Liver (tissue), 9 donors: ENCODE measurements around the gene ADGRF1. TPM values are rescaled to one million over a fixed set of nuclear protein-coding genes. Genes with fewer than 3 reads are reported as not detected.

Experiments used
- DNase-seq: peaks from one replicate; pipeline ENCODE4 v3.0.0-alpha.2; 2017; ENCODE audit warnings: low spot score
- H3K27ac ChIP-seq, 2 donors: one replicate each; pipeline ENCODE4 v1.7.0; 2013; ENCODE audit warnings: inconsistent platforms in 2 of 2, low read length in 2 of 2, control low read depth in 1 of 2, low read depth in 1 of 2, mild to moderate bottlenecking in 1 of 2
- H3K27me3 ChIP-seq, 4 donors: one replicate each; pipeline versions ENCODE4 v1.6.1 to v1.7.0; 2013; ENCODE audit warnings: low read length in 3 of 4, inconsistent platforms in 1 of 4, mild to moderate bottlenecking in 1 of 4, moderate library complexity in 1 of 4; ENCODE audit not compliant: control insufficient read depth in 4 of 4, insufficient read depth in 4 of 4
- H3K36me3 ChIP-seq, 4 donors: one replicate each; pipeline versions ENCODE4 v1.6.1 to v1.7.0; 2013; ENCODE audit warnings: low read length in 3 of 4, mild to moderate bottlenecking in 3 of 4, low read depth in 1 of 4, moderate library complexity in 1 of 4; ENCODE audit not compliant: control insufficient read depth in 4 of 4, insufficient read depth in 3 of 4
- H3K4me1 ChIP-seq, 4 donors: one replicate each; pipeline versions ENCODE4 v1.6.1 to v1.7.0; 2013; ENCODE audit warnings: low read length in 3 of 4, mild to moderate bottlenecking in 3 of 4, moderate library complexity in 1 of 4; ENCODE audit not compliant: control insufficient read depth in 4 of 4, insufficient read depth in 4 of 4
- H3K4me3 ChIP-seq, 3 donors: one replicate each; pipeline versions ENCODE4 v1.6.1 to v1.7.0; 2013; ENCODE audit warnings: low read length in 3 of 3, control low read depth in 1 of 3, low read depth in 1 of 3, mild to moderate bottlenecking in 1 of 3
- H3K9ac ChIP-seq, 2 donors: one replicate each; pipeline ENCODE4 v1.7.0; 2013; ENCODE audit warnings: low read length in 2 of 2, mild to moderate bottlenecking in 2 of 2, moderate library complexity in 2 of 2, control low read depth in 1 of 2, low read depth in 1 of 2
- H3K9me3 ChIP-seq, 4 donors: one replicate each; pipeline versions ENCODE4 v1.6.1 to v1.7.0; 2013; ENCODE audit warnings: low read length in 3 of 4; ENCODE audit not compliant: control insufficient read depth in 4 of 4
- FOXA1 ChIP-seq: IDR thresholded peaks from 2 replicates; pipeline ENCODE4 v1.6.1; 2016; ENCODE audit warnings: antibody characterized with exemption
- FOXA2 ChIP-seq: IDR thresholded peaks from 2 replicates; pipeline ENCODE4 v1.6.1; 2016; ENCODE audit warnings: antibody characterized with exemption
- GABPA ChIP-seq, 2 donors: IDR thresholded peaks in 1 of 2; conservative IDR thresholded peaks in 1 of 2; 2 replicates each; pipeline ENCODE4 v1.6.1; 2016; ENCODE audit warnings: antibody characterized with exemption in 2 of 2, mild to moderate bottlenecking in 1 of 2, moderate library complexity in 1 of 2
- HNF4A ChIP-seq, 2 donors: conservative IDR thresholded peaks; 2 replicates each; pipeline ENCODE4 v1.6.1; 2016; ENCODE audit warnings: antibody characterized with exemption in 2 of 2, mild to moderate bottlenecking in 2 of 2
- HNF4G ChIP-seq: IDR thresholded peaks from 2 replicates; pipeline ENCODE4 v1.6.1; 2016; ENCODE audit warnings: antibody characterized with exemption
- JUND ChIP-seq, 2 donors: IDR thresholded peaks; 2 replicates each; pipeline ENCODE4 v1.6.1; 2016; ENCODE audit warnings: antibody characterized with exemption in 2 of 2
- NR2F2 ChIP-seq: IDR thresholded peaks from 2 replicates; pipeline ENCODE4 v1.6.1; 2016; ENCODE audit warnings: antibody characterized with exemption
- RAD21 ChIP-seq, 2 donors: IDR thresholded peaks; 2 replicates each; pipeline ENCODE4 v1.6.1; 2016; ENCODE audit warnings: antibody characterized with exemption in 2 of 2, mild to moderate bottlenecking in 2 of 2
- RXRA ChIP-seq, 2 donors: IDR thresholded peaks; 2 replicates each; pipeline ENCODE4 v1.6.1; 2017 to 2018; ENCODE audit warnings: antibody characterized with exemption in 2 of 2, mild to moderate bottlenecking in 1 of 2
- SP1 ChIP-seq: IDR thresholded peaks from 2 replicates; pipeline ENCODE4 v1.6.1; 2018; ENCODE audit warnings: antibody characterized with exemption, mild to moderate bottlenecking
- TAF1 ChIP-seq: conservative IDR thresholded peaks from 2 replicates; pipeline ENCODE4 v1.6.1; 2016; ENCODE audit warnings: antibody characterized with exemption, mild to moderate bottlenecking
- YY1 ChIP-seq: IDR thresholded peaks from 2 replicates; pipeline ENCODE4 v1.6.1; 2016; ENCODE audit warnings: antibody characterized with exemption, mild to moderate bottlenecking
- ZBTB33 ChIP-seq: IDR thresholded peaks from 2 replicates; pipeline ENCODE4 v1.6.1; 2016; ENCODE audit warnings: antibody characterized with exemption
- WGBS: extraction: QIAGEN DNeasy Blood & Tissue Kit; methylation state at CpG from one replicate; pipeline ENCODE4 v1.1.7; 2013; 5-methylcytosine and 5-hydroxymethylcytosine counted together
- polyA plus RNA-seq, 2 donors: library from polyadenylated mRNA; stranded (reverse) in 1 of 2; unstranded in 1 of 2; fragments of 200-250 nt in 1 of 2; fragments of >200 nt in 1 of 2; fragmentation: Nextera tagmentation in 1 of 2; extraction: Ambion mirVana in 1 of 2; gene quantifications; one replicate each; pipeline versions ENCODE4 v1.2.1 to v1.2.3, GENCODE V29; 2013 to 2015
- total RNA-seq, 2 donors: library from RNA; depleted of rRNA; stranded (reverse); fragments of >200 nt; gene quantifications; one replicate each; pipeline ENCODE4 v1.2.3, GENCODE V29; 2014
- TF ChIP-seq, protein P1 (sequence below): IDR thresholded peaks from 2 replicates; pipeline ENCODE4 v1.6.1; 2016; ENCODE audit warnings: antibody characterized with exemption, mild to moderate bottlenecking
- TF ChIP-seq, protein P2 (sequence below): IDR thresholded peaks from 2 replicates; pipeline ENCODE4 v1.6.1; 2016; ENCODE audit warnings: antibody characterized with exemption
- TF ChIP-seq, protein P3 (sequence below): fragments of 150-350 bp; IDR thresholded peaks from 2 replicates; pipeline ENCODE4 v1.5.1; 2017; ENCODE audit warnings: improper control_type of control experiment, low read depth, low read length; ENCODE audit not compliant: missing input control
- TF ChIP-seq, protein P4 (sequence below): IDR thresholded peaks from 2 replicates; pipeline ENCODE4 v1.6.1; 2016; ENCODE audit warnings: antibody characterized with exemption
- donor health status: healthy.
- donor health status: healthy.
- donor health status: healthy.
- donor health status: healthy.
- donor health status: healthy.

Gene ADGRF1
- total and polyA plus RNA-seq, 4 donors: 0.01 TPM; not detected in 3

DNA sequence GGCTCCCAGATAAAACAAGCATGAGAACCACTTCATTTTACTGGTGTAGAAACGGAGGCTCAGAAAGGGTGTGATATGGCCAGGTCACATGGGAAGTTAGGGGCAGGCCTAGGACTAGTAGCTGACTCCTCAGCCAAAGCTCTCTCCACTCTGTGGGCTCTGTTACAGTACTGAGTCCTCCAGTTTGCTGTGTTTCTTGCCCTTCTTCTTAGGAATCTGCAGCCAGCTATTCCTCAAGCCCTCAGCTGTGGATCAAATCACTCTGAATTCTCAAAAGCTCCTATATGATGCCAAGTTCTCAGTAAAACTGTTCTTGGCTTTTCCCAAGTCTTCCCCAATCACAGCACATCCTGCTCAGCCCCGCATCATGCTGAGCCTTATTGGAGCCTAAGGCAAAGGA, 42.5 kb upstream of the ADGRF1 start:
- TF ChIP-seq NR2F2 (no peak), SP1 (no peak), HNF4G (no peak), JUND (IDR thresholded peaks at IDR 0.05) (no peak), TAF1 (no peak), HNF4A (conservative IDR thresholded peaks at IDR 0.05) (no peak), YY1 (no peak), RXRA (IDR thresholded peaks at IDR 0.05) (no peak), GABPA (IDR thresholded peaks at IDR 0.05 in 1 of 2, conservative IDR thresholded peaks at IDR 0.05 in 1 of 2) (no peak), FOXA2 (no peak), RAD21 (IDR thresholded peaks at IDR 0.05) (no peak), ZBTB33 (no peak)
- TF ChIP-seq, protein P1, sequence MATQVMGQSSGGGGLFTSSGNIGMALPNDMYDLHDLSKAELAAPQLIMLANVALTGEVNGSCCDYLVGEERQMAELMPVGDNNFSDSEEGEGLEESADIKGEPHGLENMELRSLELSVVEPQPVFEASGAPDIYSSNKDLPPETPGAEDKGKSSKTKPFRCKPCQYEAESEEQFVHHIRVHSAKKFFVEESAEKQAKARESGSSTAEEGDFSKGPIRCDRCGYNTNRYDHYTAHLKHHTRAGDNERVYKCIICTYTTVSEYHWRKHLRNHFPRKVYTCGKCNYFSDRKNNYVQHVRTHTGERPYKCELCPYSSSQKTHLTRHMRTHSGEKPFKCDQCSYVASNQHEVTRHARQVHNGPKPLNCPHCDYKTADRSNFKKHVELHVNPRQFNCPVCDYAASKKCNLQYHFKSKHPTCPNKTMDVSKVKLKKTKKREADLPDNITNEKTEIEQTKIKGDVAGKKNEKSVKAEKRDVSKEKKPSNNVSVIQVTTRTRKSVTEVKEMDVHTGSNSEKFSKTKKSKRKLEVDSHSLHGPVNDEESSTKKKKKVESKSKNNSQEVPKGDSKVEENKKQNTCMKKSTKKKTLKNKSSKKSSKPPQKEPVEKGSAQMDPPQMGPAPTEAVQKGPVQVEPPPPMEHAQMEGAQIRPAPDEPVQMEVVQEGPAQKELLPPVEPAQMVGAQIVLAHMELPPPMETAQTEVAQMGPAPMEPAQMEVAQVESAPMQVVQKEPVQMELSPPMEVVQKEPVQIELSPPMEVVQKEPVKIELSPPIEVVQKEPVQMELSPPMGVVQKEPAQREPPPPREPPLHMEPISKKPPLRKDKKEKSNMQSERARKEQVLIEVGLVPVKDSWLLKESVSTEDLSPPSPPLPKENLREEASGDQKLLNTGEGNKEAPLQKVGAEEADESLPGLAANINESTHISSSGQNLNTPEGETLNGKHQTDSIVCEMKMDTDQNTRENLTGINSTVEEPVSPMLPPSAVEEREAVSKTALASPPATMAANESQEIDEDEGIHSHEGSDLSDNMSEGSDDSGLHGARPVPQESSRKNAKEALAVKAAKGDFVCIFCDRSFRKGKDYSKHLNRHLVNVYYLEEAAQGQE: no peak
- TF ChIP-seq, protein P2, sequence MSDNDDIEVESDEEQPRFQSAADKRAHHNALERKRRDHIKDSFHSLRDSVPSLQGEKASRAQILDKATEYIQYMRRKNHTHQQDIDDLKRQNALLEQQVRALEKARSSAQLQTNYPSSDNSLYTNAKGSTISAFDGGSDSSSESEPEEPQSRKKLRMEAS: no peak
- TF ChIP-seq, protein P3, sequence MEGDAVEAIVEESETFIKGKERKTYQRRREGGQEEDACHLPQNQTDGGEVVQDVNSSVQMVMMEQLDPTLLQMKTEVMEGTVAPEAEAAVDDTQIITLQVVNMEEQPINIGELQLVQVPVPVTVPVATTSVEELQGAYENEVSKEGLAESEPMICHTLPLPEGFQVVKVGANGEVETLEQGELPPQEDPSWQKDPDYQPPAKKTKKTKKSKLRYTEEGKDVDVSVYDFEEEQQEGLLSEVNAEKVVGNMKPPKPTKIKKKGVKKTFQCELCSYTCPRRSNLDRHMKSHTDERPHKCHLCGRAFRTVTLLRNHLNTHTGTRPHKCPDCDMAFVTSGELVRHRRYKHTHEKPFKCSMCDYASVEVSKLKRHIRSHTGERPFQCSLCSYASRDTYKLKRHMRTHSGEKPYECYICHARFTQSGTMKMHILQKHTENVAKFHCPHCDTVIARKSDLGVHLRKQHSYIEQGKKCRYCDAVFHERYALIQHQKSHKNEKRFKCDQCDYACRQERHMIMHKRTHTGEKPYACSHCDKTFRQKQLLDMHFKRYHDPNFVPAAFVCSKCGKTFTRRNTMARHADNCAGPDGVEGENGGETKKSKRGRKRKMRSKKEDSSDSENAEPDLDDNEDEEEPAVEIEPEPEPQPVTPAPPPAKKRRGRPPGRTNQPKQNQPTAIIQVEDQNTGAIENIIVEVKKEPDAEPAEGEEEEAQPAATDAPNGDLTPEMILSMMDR: no peak
- TF ChIP-seq, protein P4, sequence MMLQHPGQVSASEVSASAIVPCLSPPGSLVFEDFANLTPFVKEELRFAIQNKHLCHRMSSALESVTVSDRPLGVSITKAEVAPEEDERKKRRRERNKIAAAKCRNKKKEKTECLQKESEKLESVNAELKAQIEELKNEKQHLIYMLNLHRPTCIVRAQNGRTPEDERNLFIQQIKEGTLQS: no peak
- Histone ChIP-seq H3K4me1 (peaks cover 0 to 11% (median 4%) of the 10 kb centered on the region in 4 donors), H3K27me3 (no peaks in the 10 kb centered on the region), H3K4me3 (no peak overlapping the region), H3K36me3 (no peaks in the 10 kb centered on the region), H3K9me3 (no peaks in the 10 kb centered on the region), H3K27ac (no peak overlapping the region), H3K9ac (no peak overlapping the region)
- DNase-seq: no peak
- WGBS: 88% methylated on average over 2 of the region's 2 CpGs

- Histone ChIP-seq H3K4me1 (peaks cover 0 to 11% (median 4%) of the 10 kb centered on the region in 4 donors), H3K36me3 (no peaks in the 10 kb centered on the region), H3K4me3 (no peak overlapping the region), H3K9me3 (no peaks in the 10 kb centered on the region), H3K27me3 (no peaks in the 10 kb centered on the region), H3K9ac (no peak overlapping the region), H3K27ac (no peak overlapping the region)
- peak; percentile 66 for DNase-seq
- 6% methylated on average over 3 of the region's 3 CpGs for WGBS
- peak in 1 of 2 donors; percentile 25 for TF ChIP-seq GABPA (IDR thresholded peaks at IDR 0.05 in 1 of 2, conservative IDR thresholded peaks at IDR 0.05 in 1 of 2)
- TF ChIP-seq RAD21 (IDR thresholded peaks at IDR 0.05): peak in 1 of 2 donors; percentile 55
- TF ChIP-seq FOXA1: no peak
- TF ChIP-seq SP1: peak; percentile 73
- TF ChIP-seq FOXA2: no peak
- TF ChIP-seq JUND (IDR thresholded peaks at IDR 0.05): no peak
- no peak for TF ChIP-seq ZBTB33
- TF ChIP-seq YY1: no peak
- peak; percentile 93 for TF ChIP-seq NR2F2
- TF ChIP-seq TAF1: no peak
- peak; percentile 59 to 60 for TF ChIP-seq RXRA (IDR thresholded peaks at IDR 0.05)
- TF ChIP-seq, protein P3: no peak
- TF ChIP-seq HNF4A (conservative IDR thresholded peaks at IDR 0.05): peak; percentile 18 to 32
- TF ChIP-seq, protein P2: peak; percentile 46
- TF ChIP-seq, protein P4: no peak
Observed at GRCh38 chr6:47083586-47084047, 41.5 kb upstream of the ADGRF1 start.
